Stimulated activated CD4-positive, alpha-beta T cell treated with anti-CD3 and anti-CD28 coated beads, Interleukin-4, amount 100 ng/mL, for 48 hours (primary cell): ENCODE results near the gene PDE6C.

ENCODE experiments used
- DNase-seq, 2 donors: peaks; one replicate each; pipeline ENCODE4 v3.0.0-alpha.2; 2020; ENCODE audit warnings: low read depth in 2 of 2

Gene PDE6C

GRCh38 chr10:93612311-93612710 is at the start of gene PDE6C:
Gene PDE6C, plus strand, starts transcription at chr10:93612537. Its CDS starts 189 bp downstream, at chr10:93612726.
- no peak for DNase-seq

- no peak for DNase-seq
Observed at GRCh38 chr10:93565446-93565845, 46.9 kb upstream of the PDE6C start.

DNA sequence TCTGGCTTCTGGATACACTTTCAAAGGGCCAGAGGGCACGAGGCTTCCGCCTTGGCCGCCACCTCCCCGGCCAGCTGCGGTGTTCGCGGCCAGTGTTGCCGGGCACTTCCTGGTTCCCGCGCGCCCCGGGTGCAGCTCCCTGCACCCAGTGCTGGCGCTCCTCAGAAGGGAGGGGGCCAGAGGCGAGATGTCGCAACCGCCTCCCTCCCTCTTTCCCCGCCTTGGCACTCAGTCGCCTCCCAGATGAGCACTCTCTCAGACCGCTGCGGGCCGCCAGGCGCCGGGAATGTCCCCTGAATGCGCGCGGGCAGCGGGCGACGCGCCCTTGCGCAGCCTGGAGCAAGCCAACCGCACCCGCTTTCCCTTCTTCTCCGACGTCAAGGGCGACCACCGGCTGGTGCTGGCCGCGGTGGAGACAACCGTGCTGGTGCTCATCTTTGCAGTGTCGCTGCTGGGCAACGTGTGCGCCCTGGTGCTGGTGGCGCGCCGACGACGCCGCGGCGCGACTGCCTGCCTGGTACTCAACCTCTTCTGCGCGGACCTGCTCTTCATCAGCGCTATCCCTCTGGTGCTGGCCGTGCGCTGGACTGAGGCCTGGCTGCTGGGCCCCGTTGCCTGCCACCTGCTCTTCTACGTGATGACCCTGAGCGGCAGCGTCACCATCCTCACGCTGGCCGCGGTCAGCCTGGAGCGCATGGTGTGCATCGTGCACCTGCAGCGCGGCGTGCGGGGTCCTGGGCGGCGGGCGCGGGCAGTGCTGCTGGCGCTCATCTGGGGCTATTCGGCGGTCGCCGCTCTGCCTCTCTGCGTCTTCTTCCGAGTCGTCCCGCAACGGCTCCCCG is 45.7 kb upstream of the PDE6C start, which contains the start of gene FFAR4:
Gene FFAR4 (plus strand): TSS at position 231 of the 842 bp plus-strand sequence. CDS start 56 bp downstream, at position 287.
- no peak for DNase-seq

- no peak for DNase-seq
Observed at GRCh38 chr10:93567277-93568104, 44.8 kb upstream of the PDE6C start.

- DNase-seq: no peak
Observed at GRCh38 chr10:93568105-93568390, 44.3 kb upstream of the PDE6C start.

DNA sequence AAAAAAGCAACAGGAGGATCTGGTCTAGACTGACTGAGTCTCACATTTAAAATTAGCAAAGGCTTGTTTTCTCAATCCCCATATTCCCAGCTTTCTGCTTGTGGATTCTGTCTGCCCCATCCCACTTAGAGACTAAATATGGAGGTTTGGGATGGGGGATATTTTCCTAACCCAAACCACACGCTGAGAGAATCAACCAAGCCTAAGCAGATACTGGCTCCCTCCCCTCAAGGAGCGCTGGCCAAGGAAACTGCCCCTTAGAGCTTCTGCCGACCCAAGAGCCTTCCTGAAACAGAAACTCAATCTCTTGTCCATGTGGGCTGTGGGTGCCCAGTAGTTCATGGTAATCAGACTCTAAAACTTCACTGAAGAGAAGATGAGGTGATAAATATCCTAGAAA is 42.0 kb upstream of the PDE6C start:
- no peak for DNase-seq

GRCh38 chr10:93572606-93573005 is 39.7 kb upstream of the PDE6C start:
- no peak for DNase-seq

GRCh38 chr10:93573051-93573909 is 39.1 kb upstream of the PDE6C start:
- DNase-seq: no peak

DNA sequence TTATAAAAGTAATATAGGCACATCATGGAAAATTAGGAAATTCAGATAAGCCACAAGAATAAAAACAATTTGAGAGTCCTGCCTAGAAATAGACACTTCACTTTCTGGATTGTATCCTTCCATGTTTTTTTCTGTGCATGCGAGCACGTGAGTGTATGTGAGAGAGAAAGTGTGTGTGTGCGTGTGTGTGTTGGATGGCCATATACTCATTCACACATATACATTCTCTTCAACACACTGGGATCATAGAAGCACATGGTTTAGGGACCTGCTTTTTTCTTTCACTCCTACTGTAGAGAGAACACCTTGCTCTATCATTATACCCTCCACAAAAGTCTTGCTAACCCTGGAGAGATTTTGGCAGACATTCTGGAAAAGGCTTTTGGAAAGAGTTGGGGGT is 38.4 kb upstream of the PDE6C start:
- no peak for DNase-seq

DNA sequence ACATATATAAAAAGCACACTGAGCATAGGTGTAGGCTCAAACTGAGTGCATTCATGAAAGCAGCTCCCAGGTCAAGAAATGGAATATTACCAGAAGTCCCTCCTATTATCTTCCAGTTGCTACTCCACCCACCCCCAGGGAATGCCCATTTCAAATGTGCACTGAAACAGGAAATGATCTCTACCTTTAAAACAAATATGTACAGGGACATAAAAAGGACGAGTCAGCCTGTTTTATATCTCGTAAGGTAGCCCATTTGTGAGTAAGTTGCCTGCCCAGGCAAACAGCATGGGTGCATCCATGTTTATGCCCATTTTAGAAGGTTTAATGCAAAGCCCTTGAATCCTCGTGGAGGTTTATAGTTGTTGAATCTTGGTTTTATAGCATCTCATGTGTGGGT is 35.4 kb upstream of the PDE6C start:
- DNase-seq: no peak

- DNase-seq: no peak
Observed at GRCh38 chr10:93577565-93577964, 34.8 kb upstream of the PDE6C start.

GRCh38 chr10:93579089-93579488 is 33.2 kb upstream of the PDE6C start:
- DNase-seq: no peak

DNA sequence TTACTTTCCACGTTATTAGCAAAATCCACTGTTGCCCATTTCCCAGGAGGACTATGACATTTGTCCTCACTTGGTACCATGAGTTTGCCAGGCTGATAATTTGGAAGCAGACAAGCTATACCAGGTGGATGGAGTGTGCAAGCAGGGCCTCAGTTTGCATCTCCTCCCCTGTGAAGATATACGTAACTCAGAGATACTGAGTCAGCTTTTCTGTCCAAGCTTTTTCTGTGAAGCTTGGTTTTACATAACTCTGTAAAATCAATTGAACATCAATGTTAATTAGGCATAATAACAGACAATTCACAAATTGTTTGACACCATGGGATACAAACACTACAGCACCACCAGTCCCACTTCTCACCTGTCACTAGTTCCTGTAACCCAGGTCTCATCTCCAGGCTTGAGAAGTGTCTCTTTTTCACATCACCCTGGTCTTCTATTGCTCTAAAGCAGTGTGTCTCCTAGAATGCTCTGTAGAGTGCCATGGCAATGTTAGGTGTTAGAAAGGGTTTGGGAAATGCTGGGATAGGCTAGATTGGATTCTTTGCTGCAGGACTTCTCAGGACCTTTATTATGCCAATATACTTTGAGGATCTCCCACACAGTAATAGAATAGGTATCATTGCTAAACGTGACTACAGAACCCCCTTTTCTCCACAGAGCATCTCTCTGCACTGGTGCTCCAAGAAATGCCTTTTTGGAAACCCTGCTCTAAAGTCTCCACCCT is 32.2 kb upstream of the PDE6C start:
- no peak for DNase-seq

DNA sequence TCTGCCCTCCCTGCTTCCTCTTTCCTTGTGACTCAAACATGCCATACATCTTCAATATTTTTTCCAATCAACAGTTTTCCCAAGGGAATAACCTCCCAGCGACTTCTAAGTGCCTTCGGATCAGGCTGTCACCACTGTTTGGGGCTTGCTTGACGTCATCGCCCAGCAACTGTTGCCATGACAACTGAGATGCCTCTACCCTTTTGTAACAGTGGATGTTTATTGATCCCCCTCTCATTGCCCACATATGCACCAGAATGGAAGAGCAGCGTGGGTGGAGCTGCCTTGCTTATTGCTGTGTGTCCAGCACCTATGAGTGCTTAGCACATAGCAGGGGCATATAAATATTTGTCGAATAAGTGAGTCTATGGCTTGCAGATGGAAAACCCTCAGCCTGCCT is 31.5 kb upstream of the PDE6C start:
- DNase-seq: no peak

GRCh38 chr10:93584445-93584844 is 27.9 kb upstream of the PDE6C start:
- no peak for DNase-seq

- DNase-seq: no peak
Observed at GRCh38 chr10:93589648-93590562, 22.4 kb upstream of the PDE6C start.

- no peak for DNase-seq
Observed at GRCh38 chr10:93590638-93591037, 21.7 kb upstream of the PDE6C start.

GRCh38 chr10:93591065-93591808 is 21.1 kb upstream of the PDE6C start:
- DNase-seq: no peak

GRCh38 chr10:93593254-93593653 is 19.1 kb upstream of the PDE6C start:
- DNase-seq: no peak

DNA sequence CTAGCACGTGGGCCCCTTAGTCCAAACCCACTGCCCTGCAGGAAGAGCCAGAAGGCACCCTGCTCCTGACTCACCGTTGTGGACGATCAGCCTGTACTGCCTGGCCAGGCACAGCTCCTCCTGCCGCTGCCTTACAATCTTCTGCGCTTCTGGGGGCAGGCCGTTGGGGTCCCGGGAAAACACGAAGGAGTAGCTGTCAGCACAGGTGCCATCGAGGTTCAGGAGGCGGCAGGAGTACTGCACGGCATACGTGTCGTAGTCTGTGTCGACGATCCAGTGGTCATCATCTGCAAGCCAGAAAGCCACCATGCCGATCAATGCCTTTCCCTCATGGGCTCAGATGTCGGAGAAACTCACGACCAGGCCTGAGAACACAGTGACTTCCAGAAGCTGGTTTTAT is 18.6 kb upstream of the PDE6C start:
- DNase-seq: no peak
